ENCODE results near the gene CDC42BPG. TPM values are rescaled to one million over a fixed set of nuclear protein-coding genes. Genes with fewer than 3 reads are reported as not detected.

The CDC42BPG gene
- total and polyA plus RNA-seq, 2 of the 8 experiments (the other 6 are each of a cell fraction or from before 2014, with no cell fraction given) = 3.7 to 10.6 TPM

GRCh38 chr11:64778473-64779298, 65.8 kb downstream of the CDC42BPG start, which contains the start of gene SF1 (continued):
- TF ChIP-seq KDM4A (IDR thresholded peaks at IDR 0.05; ENCODE audit: low read depth, low read length, severe bottlenecking) = peak; percentile 53
- TF ChIP-seq BRCA1 (IDR thresholded peaks at IDR 0.05; ENCODE audit: low read depth, low read length) = peak; percentile 92
- TF ChIP-seq JUND (IDR thresholded peaks at IDR 0.05; ENCODE audit: low read length) = peak; percentile 76
- TF ChIP-seq MAX (IDR thresholded peaks at IDR 0.05) = peak; percentile 42; the same call in 1 of the 2 replicates
- TF ChIP-seq NRF1 (IDR thresholded peaks at IDR 0.05; ENCODE audit: low read depth, low read length) = no peak; the same call in 1 of the 2 replicates
- no peak for TF ChIP-seq CEBPB (IDR thresholded peaks at IDR 0.05; ENCODE audit: low read depth, low read length)
- no peak for TF ChIP-seq SIRT6 (IDR thresholded peaks at IDR 0.05; ENCODE audit: low read length)
- no peak for TF ChIP-seq POU5F1 (IDR thresholded peaks at IDR 0.05; ENCODE audit: low read depth, low read length)
- no peak for TF ChIP-seq SP4 (IDR thresholded peaks at IDR 0.05; ENCODE audit: low read length)
- no peak for TF ChIP-seq RBBP5 (IDR thresholded peaks at IDR 0.05; ENCODE audit: borderline replicate concordance, low read depth, low read length)
- TF ChIP-seq BACH1 (IDR thresholded peaks at IDR 0.05; ENCODE audit: low read length) = no peak
- TF ChIP-seq USF2 (IDR thresholded peaks at IDR 0.05; ENCODE audit: low read length) = no peak
- TF ChIP-seq SRF (IDR thresholded peaks at IDR 0.05; ENCODE audit: low read depth, low read length) = no peak
- TF ChIP-seq RFX5 (IDR thresholded peaks at IDR 0.05; ENCODE audit: borderline replicate concordance, low read depth, low read length) = no peak
- TF ChIP-seq YY1 (IDR thresholded peaks at IDR 0.05; ENCODE audit: low read depth, low read length) = peak; percentile 90
- no peak for TF ChIP-seq BCL11A (IDR thresholded peaks at IDR 0.05; ENCODE audit: low read depth in 2 of 2, low read length in 2 of 2)
- TF ChIP-seq, protein P1, sequence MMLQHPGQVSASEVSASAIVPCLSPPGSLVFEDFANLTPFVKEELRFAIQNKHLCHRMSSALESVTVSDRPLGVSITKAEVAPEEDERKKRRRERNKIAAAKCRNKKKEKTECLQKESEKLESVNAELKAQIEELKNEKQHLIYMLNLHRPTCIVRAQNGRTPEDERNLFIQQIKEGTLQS (IDR thresholded peaks at IDR 0.05; ENCODE audit: insufficient read depth, low read depth, low read length) = no peak
- no peak for TF ChIP-seq RXRA (IDR thresholded peaks at IDR 0.05; ENCODE audit: insufficient read depth, low read depth, low read length)
- no peak for TF ChIP-seq SAP30 (IDR thresholded peaks at IDR 0.05; ENCODE audit: insufficient read depth, insufficient replicate concordance, low read length)
- peak; percentile 32 for TF ChIP-seq ASH2L (IDR thresholded peaks at IDR 0.05; ENCODE audit: low read length)
- no peak for TF ChIP-seq PHF8 (conservative IDR thresholded peaks at IDR 0.05; ENCODE audit: low read depth, low read length)
- TF ChIP-seq RAD21 (IDR thresholded peaks at IDR 0.05 in 1 of 2, conservative IDR thresholded peaks at IDR 0.05 in 1 of 2; ENCODE audit: low read depth in 2 of 2, low read length in 2 of 2) = no peak
- no peak for TF ChIP-seq SIX5 (IDR thresholded peaks at IDR 0.05; ENCODE audit: low read depth, low read length)
